Measurements from ENCODE around the gene NBEAL1.
A peak's percentile ranks its signal among the peaks of the same experiment; 100 is the strongest.
"Not testable (repeated sequence)": the region's sequence is repeated elsewhere in the genome, so short reads cannot be mapped to it uniquely, and the experiment has no call there.

The NBEAL1 gene

GRCh38 chr2:203143391-203143790 lies 128.7 kb downstream of the NBEAL1 start:
- no peaks in the 10 kb centered on the region for H3K36me3 ChIP-seq (ENCODE audit: control insufficient read depth, insufficient read depth, low read length)

GRCh38 chr2:203149194-203149593 lies 134.5 kb downstream of the NBEAL1 start:
- TF ChIP-seq CTCF (IDR thresholded peaks at IDR 0.05; ENCODE audit: insufficient read depth, low read length, poor library complexity, severe bottlenecking) = no peak
- Histone ChIP-seq H3K36me3 (ENCODE audit: control insufficient read depth, insufficient read depth, low read length) (no peaks in the 10 kb centered on the region), H3K27me3 (replicated peaks; ENCODE audit: control insufficient read depth, insufficient read depth, low read length) (no peaks in the 10 kb centered on the region), H3K4me3 (replicated peaks; ENCODE audit: low read depth, low read length) (no peak overlapping the region)
- no peak for DNase-seq (ENCODE audit: extremely low read depth, insufficient read length)

More at GRCh38 chr2:203143391-203143790, 128.7 kb downstream of the NBEAL1 start:
- DNase-seq (ENCODE audit: extremely low read depth, insufficient read length) = no peak
- TF ChIP-seq CTCF (IDR thresholded peaks at IDR 0.05; ENCODE audit: insufficient read depth, low read length, poor library complexity, severe bottlenecking) = no peak
- no peak overlapping the region for H3K4me3 ChIP-seq (replicated peaks; ENCODE audit: low read depth, low read length)
- H3K27me3 ChIP-seq (replicated peaks; ENCODE audit: control insufficient read depth, insufficient read depth, low read length) = no peaks in the 10 kb centered on the region

GRCh38 chr2:203155406-203155805 lies 140.7 kb downstream of the NBEAL1 start:
- TF ChIP-seq CTCF (IDR thresholded peaks at IDR 0.05; ENCODE audit: insufficient read depth, low read length, poor library complexity, severe bottlenecking) = peak; percentile 16
- no peak for DNase-seq (ENCODE audit: extremely low read depth, insufficient read length)
- H3K4me3 ChIP-seq (replicated peaks; ENCODE audit: low read depth, low read length) = no peak overlapping the region
- no peaks in the 10 kb centered on the region for H3K27me3 ChIP-seq (replicated peaks; ENCODE audit: control insufficient read depth, insufficient read depth, low read length)
- no peaks in the 10 kb centered on the region for H3K36me3 ChIP-seq (ENCODE audit: control insufficient read depth, insufficient read depth, low read length)

- not testable (repeated sequence) for H3K4me3 ChIP-seq (replicated peaks; ENCODE audit: low read depth, low read length); DNase-seq (ENCODE audit: extremely low read depth, insufficient read length); H3K36me3 ChIP-seq (ENCODE audit: control insufficient read depth, insufficient read depth, low read length); H3K27me3 ChIP-seq (replicated peaks; ENCODE audit: control insufficient read depth, insufficient read depth, low read length)
These were observed 148.0 kb downstream of the NBEAL1 start for GRCh38 chr2:203162722-203163121.

- no peak for TF ChIP-seq CTCF (IDR thresholded peaks at IDR 0.05; ENCODE audit: insufficient read depth, low read length, poor library complexity, severe bottlenecking)
- no peaks in the 10 kb centered on the region for H3K27me3 ChIP-seq (replicated peaks; ENCODE audit: control insufficient read depth, insufficient read depth, low read length)
- H3K36me3 ChIP-seq (ENCODE audit: control insufficient read depth, insufficient read depth, low read length) = no peaks in the 10 kb centered on the region
- DNase-seq (ENCODE audit: extremely low read depth, insufficient read length) = no peak
- no peak overlapping the region for H3K4me3 ChIP-seq (replicated peaks; ENCODE audit: low read depth, low read length)
These were observed 149.7 kb downstream of the NBEAL1 start for GRCh38 chr2:203164311-203164935.

- H3K4me3 ChIP-seq (replicated peaks; ENCODE audit: low read depth, low read length) = no peak overlapping the region
- no peak for TF ChIP-seq CTCF (IDR thresholded peaks at IDR 0.05; ENCODE audit: insufficient read depth, low read length, poor library complexity, severe bottlenecking)
- no peaks in the 10 kb centered on the region for H3K27me3 ChIP-seq (replicated peaks; ENCODE audit: control insufficient read depth, insufficient read depth, low read length)
- no peak for DNase-seq (ENCODE audit: extremely low read depth, insufficient read length)
- H3K36me3 ChIP-seq (ENCODE audit: control insufficient read depth, insufficient read depth, low read length) = no peaks in the 10 kb centered on the region
These were observed 153.1 kb downstream of the NBEAL1 start for GRCh38 chr2:203167751-203168150.

All from GM06990 (cell line).